A549 treated with ZK216348 at 1 μM for 4 hours (cell line): ENCODE results near the gene ACER3. TPM values are rescaled to one million over a fixed set of nuclear protein-coding genes. Genes with fewer than 3 reads are reported as not detected.

ENCODE experiments used
- total RNA-seq: library from RNA; stranded (reverse); fragments of 200-300 nt; extraction: Qiagen RNA extraction; gene quantifications from 5 replicates; pipeline ENCODE4 v1.2.3, GENCODE V29; 2022; ENCODE audit warnings: low read depth

The ACER3 gene
- total RNA-seq = 12.1 to 20.9 TPM (median 17.9 TPM) in 5 replicates

DNA sequence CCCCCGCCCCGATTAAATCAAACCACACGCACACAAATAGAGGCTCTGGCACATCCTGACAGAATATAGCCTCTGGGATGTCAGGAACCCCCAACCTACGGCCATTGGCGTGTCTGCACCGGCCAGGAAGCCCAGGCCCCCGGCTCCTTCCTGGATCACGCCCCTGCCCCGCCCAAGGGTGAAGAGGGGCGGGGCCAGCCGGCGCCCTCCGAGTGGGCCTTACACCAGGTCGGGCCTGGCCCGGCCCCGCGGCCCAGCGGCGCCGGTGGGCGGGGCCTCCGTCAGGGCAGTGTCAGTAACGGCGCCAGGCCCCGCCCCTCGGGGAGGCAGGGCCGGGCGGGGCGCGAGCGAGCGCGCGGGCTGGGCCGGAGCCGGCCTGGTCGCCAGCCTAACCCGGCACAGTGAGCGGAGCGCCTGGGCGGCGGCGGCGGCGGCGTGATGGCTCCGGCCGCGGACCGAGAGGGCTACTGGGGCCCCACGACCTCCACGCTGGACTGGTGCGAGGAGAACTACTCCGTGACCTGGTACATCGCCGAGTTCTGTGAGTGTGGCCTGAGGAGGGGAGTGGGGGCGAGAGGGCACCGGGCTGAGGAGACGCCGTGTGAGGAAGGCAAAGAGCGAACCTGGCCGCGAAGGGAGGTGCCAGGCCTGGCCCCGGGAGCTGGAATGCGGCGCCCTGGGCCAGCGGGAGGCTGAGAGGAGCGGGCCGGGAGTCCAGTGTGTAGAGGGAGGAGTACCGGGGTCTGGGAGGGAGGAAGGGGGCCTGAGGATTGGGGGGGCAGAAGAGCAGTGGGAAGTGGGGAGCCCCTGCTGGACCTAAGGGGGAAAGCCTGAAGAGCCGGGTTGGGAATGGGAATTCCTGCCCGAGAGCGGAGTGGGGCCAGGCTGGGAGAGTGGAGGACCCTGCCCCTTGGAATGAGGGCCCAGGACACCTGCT lies at the start of gene ACER3:
Gene ACER3 (plus strand): TSS at position 380 of the 937 bp plus-strand sequence. CDS start 59 bp downstream, at position 439.

DNA sequence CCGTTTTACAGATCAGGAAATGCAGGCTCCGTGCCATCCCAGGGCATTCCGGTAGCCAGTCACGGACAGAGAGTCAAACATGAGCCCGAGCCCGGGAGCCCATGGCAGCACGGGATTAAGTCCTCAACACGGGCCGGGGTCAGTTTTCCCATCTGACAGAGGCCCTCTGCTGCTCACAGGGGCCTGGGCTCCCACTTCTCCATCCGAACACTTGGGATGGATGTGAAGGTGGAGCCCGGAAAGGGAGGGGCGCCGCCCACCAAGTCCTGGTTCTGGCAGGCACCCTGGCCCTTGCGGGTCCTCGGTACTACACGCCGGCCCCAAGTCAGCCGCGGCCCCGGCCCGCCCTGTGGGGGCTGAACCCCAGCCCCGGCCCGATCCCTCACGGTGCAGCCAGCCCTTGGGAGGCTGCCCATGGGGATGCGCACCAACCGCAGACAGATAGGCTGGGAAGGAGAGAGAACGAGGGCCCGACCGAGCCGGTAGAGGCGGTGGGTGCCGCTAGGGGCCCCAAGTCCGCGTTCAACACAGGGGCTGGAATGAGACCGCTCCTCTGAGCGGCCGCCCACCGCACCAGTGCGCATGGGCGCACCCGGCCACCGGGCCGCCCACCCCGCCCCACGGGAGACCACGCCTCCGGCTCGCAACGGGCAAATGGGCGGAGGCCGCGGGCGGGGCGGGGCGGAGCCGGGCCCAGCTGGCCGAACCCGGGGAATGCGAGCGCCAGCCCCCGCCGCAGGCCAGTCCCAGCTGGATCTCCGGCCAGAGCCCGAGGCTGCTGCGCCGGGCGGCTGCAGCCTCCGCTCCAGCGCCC lies 205.7 kb downstream of the ACER3 start, which contains the start of gene CAPN5:
Gene CAPN5 (plus strand): TSS at position 743 of the 814 bp plus-strand sequence. CDS start 17,916 bp downstream, outside the sequence.

Other genes starting within 250 kb of the ACER3 start
- gene LRRC32, start 190.2 kb upstream of the ACER3 start, total RNA-seq = 0.08 to 0.30 TPM (median 0.18 TPM) in 5 replicates
- 98.6 to 186 TPM (median 176 TPM) in 5 replicates for gene TSKU, start 77.6 kb upstream of the ACER3 start, total RNA-seq
- 0.21 to 0.56 TPM (median 0.42 TPM) in 5 replicates for gene B3GNT6, start 173.5 kb downstream of the ACER3 start, total RNA-seq
- gene CAPN5, start 206.1 kb downstream of the ACER3 start, total RNA-seq = 5.6 to 12.4 TPM (median 8.7 TPM) in 5 replicates
- not detected in 5 replicates for gene OMP, start 241.9 kb downstream of the ACER3 start, total RNA-seq